Stimulated activated CD4-positive, alpha-beta T cell treated with anti-CD3 and anti-CD28 coated beads, Interleukin-12 subunit alpha, Interleukin-12 subunit beta, amount 100 ng/mL, for 48 hours (primary cell): ENCODE measurements around the gene WNT6.

Experiments used
- DNase-seq, 3 donors: peaks; one replicate each; pipeline ENCODE4 v3.0.0-alpha.2; 2020; ENCODE audit warnings: low read depth in 2 of 3, low spot score in 1 of 3

Gene WNT6

GRCh38 chr2:218857371-218858137 lies 2.1 kb upstream of the WNT6 start:
- DNase-seq, result no peak

DNA sequence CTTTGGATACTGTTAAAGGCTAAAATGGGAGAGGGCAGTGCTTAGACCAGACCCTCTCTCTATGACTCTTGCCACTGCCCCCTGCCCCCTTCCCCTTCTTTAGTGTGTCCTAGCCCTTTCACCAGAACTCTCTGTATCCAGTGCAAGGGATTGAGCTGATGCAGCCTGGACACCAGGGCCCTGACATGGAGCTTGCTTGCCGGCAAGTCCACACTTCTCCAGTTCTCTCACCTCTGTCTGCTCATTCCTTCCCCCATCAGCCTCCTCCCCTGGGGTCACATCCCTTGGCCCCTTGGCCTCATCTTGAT lies 1.5 kb upstream of the WNT6 start:
- DNase-seq, result no peak

- no peak for DNase-seq
Observed at GRCh38 chr2:218858671-218859555, 692 bp upstream of the WNT6 start.

- no peak for DNase-seq
Observed at GRCh38 chr2:218859988-218860831, 605 bp downstream of the WNT6 start.

DNA sequence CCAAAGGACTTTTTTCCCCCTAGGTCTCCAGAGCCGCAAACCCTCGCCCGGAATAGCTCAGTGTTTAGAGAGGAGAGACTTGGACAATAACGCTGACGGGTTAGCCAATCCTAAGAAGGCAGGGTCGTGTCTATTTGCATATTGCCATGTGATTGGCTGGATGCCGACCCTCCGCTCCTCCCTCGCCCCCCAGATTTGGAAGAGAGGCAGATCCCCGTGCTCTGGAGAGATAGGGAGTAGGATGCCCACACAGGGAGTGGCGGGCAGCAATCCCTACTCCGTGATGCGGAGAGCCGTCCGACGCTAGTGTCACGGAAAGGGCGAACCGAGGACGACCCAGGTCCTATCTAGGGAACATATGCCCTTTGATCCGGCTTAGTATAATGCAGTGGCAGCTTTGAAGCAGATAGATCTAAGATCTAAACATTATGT lies 1.4 kb downstream of the WNT6 start:
- no peak for DNase-seq

- no peak for DNase-seq
Observed at GRCh38 chr2:218861645-218862318, 2.2 kb downstream of the WNT6 start.

GRCh38 chr2:218863021-218863520 lies 3.5 kb downstream of the WNT6 start:
- DNase-seq, result no peak

DNA sequence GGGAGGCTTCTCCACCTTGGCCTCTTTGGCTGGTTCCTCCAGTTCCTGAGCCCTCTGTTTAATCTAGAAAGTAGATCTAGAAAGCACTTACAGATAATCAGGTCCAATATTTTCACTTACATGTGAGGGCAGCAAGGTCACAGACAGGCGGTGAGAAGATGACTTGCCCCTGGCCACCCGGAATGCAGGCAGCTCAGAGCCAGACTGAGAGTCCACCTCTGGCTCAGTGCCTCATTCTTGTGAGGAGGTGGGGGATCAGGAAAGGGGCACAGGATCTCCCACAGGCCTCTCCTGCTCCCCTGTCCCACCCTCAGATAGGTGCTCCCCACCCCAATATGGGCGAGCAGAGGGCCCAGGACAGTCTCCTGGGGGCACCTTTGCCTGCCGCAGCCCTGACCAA lies 5.8 kb downstream of the WNT6 start:
- no peak for DNase-seq

DNA sequence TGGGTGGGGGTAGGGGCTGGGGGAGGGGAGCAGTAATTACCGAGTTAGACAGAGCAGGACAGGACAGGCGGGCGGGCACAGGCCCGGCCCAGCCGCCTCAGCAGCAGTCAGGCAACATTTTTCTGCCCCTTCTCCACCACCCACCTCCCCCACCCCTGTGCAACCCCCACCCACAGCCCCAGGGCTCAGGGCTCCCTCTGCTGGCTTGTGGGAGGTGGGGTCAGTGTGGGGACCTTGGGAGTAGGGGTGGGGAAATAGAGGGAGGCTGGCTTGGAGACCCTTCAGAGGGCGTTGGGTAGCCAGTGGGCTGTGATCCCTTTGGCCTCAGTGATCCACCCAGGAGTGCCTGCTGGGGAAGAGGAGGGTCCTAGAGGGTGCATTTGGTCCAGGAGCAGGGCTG lies 6.4 kb downstream of the WNT6 start:
- DNase-seq, result no peak

DNA sequence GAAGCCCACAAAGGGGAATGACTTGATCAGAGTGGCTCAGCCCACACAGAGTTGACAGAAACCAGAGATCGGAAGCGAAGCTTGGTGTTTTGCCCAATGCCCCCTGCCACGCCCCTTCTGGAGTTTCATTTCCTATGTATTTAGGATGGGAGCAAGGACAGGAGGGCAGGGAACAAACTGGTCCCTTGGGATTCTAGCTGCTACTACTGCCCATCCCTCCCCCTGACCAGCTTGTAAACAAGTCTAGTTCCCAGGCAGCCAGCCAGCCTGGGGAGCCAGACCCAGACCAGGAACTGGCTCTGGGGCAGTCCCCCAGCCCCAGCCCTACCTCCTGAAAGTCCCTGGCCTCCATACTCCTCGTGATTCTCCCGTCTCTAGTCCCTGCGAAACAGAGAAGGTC lies 8.3 kb downstream of the WNT6 start:
- no peak for DNase-seq

DNA sequence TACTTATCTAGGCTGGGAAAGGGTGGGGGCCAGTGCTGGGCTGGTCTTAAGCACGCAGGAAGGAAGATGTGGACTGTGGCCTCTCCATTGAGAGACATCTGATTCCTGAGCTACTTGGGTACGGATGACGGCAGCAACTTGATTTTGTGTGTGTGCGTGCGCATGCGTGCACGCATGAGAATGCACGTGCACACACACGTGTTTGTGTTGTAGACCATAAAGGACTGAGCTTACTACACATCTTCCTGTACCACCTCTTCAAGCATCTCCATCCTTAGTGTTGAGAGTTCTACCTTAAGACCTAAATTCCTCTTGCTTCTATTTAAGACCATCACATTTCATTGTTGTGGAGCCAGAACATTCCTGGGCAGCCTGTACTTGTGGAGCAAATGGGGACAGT lies 9.5 kb downstream of the WNT6 start:
- no peak for DNase-seq

DNA sequence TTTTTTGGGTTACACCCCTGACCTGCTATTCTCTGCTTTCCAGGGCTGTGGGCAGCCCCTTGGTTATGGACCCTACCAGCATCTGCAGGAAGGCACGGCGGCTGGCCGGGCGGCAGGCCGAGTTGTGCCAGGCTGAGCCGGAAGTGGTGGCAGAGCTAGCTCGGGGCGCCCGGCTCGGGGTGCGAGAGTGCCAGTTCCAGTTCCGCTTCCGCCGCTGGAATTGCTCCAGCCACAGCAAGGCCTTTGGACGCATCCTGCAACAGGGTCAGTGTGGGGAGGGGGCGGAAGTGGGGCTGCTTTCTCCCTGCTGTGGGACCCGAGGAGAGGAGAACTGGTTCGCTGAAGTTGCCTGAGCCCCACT lies 11.4 kb downstream of the WNT6 start:
- no peak for DNase-seq

- no peak for DNase-seq
Observed at GRCh38 chr2:218871345-218872302, 12.0 kb downstream of the WNT6 start.

DNA sequence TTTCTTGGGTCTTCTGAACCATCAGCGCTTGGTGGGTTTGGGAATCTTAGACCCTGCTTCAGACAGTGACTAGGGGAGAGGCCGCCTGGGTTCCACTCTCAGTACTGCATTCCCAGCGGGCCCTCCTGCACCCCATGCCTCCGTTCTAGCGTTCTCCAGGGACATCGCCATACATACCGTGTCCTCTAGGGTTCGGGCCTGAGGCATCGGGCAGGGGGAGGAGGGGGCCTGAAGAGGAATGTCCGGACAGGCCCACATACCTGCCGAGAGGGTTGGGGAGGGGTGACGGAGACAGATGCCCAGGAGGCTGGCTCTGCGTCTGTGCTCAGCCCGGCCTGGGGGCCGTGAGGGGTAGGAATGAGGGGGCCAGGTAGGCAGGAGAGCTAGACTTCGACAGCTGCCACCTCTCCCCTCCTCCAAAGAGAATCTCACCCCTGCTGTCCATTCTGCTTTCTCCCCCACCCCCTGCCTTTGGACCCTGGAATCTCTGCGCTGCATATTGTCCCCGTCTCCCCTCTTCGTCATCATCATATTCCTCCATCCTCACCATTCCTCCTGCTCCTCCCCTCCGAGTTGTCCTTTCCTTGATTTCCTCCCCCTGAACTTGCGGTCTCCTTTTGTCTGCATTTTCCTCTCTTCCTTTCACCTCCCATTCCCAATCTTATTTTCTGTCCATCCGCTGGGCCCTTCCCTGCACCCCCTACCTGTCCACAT lies 13.2 kb downstream of the WNT6 start:
- DNase-seq, result no peak

DNA sequence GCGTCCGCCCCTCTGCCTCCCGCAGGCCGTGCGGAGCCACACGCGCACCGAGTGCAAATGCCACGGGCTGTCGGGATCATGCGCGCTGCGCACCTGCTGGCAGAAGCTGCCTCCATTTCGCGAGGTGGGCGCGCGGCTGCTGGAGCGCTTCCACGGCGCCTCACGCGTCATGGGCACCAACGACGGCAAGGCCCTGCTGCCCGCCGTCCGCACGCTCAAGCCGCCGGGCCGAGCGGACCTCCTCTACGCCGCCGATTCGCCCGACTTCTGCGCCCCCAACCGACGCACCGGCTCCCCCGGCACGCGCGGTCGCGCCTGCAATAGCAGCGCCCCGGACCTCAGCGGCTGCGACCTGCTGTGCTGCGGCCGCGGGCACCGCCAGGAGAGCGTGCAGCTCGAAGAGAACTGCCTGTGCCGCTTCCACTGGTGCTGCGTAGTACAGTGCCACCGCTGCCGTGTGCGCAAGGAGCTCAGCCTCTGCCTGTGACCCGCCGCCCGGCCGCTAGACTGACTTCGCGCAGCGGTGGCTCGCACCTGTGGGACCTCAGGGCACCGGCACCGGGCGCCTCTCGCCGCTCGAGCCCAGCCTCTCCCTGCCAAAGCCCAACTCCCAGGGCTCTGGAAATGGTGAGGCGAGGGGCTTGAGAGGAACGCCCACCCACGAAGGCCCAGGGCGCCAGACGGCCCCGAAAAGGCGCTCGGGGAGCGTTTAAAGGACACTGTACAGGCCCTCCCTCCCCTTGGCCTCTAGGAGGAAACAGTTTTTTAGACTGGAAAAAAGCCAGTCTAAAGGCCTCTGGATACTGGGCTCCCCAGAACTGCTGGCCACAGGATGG lies 14.0 kb downstream of the WNT6 start:
- no peak for DNase-seq

GRCh38 chr2:218875692-218876246 lies 16.2 kb downstream of the WNT6 start:
- DNase-seq, result no peak

DNA sequence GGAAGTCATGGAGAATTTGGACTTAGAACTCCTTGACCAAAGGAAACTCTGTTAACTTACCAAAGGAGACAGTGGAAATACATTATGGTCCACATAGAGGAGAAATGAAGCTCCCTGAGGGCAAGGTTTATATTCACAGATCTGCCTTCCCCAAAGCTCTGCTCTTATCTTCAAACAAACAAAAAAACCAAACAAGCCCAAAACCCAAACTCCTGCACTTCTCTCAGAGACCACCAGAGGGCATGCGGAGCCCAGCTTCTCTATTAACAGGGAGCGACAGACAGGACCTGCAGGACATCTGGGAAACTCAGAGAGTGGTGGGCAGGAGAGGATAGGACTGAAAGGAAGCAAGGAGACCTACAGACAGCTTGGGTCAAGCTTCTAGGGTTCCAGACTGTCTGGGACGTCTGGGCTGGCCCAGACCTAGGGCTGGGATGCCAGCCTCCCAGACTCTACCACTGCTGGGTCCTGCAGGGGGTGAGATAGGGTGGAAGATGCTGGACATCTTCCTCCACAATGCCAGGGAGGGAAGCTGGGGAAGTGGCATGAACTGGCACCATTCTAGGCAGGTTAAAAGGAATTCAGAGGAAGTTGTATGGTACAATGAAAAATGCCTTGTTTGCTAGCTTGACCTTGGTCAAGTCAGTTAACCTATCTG lies 17.1 kb downstream of the WNT6 start:
- peak in 2 of 3 donors; percentile 58 to 85 for DNase-seq
